Measurements from ENCODE around the gene NECTIN1. TPM values are rescaled to one million over a fixed set of nuclear protein-coding genes. Genes with fewer than 3 reads are reported as not detected.

Gene NECTIN1
- total RNA-seq, 6 donors from 2014 or later = 1.4 to 12.6 (median 7.6) TPM

- ATAC-seq (ENCODE audit: low FRiP score in 2 of 2) (no peak), DNase-seq (no peak)
- Histone ChIP-seq H3K4me3 (no peak overlapping the region), H3K27me3 (no peaks in the 10 kb centered on the region), H3K27ac (no peak overlapping the region), H3K4me1 (peaks cover 8 to 32% (median 14%) of the 10 kb centered on the region in 4 donors), H3K9me3 (no peaks in the 10 kb centered on the region), H3K36me3 (no peaks in the 10 kb centered on the region)
- no peak for TF ChIP-seq EP300 (IDR thresholded peaks at IDR 0.05)
- TF ChIP-seq, protein P1, sequence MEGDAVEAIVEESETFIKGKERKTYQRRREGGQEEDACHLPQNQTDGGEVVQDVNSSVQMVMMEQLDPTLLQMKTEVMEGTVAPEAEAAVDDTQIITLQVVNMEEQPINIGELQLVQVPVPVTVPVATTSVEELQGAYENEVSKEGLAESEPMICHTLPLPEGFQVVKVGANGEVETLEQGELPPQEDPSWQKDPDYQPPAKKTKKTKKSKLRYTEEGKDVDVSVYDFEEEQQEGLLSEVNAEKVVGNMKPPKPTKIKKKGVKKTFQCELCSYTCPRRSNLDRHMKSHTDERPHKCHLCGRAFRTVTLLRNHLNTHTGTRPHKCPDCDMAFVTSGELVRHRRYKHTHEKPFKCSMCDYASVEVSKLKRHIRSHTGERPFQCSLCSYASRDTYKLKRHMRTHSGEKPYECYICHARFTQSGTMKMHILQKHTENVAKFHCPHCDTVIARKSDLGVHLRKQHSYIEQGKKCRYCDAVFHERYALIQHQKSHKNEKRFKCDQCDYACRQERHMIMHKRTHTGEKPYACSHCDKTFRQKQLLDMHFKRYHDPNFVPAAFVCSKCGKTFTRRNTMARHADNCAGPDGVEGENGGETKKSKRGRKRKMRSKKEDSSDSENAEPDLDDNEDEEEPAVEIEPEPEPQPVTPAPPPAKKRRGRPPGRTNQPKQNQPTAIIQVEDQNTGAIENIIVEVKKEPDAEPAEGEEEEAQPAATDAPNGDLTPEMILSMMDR (IDR thresholded peaks at IDR 0.05) = no peak
- TF ChIP-seq POLR2A (IDR thresholded peaks at IDR 0.05) = no peak
- no peak for TF ChIP-seq POLR2AphosphoS5 (IDR thresholded peaks at IDR 0.05)
- 66 to 79% methylated on average over 13 to 15 of the region's 15 CpGs for WGBS, 2 donors
These were observed 41.5 kb downstream of the NECTIN1 start for GRCh38 chr11:119687373-119688046.

GRCh38 chr11:119686177-119686882, 42.7 kb downstream of the NECTIN1 start:
- DNase-seq = peak in 1 of 2 donors; percentile 43
- Histone ChIP-seq H3K36me3 (no peaks in the 10 kb centered on the region), H3K4me3 (no peak overlapping the region), H3K4me1 (peaks cover 8 to 34% (median 17%) of the 10 kb centered on the region in 4 donors), H3K9me3 (no peaks in the 10 kb centered on the region), H3K27ac (no peak overlapping the region), H3K27me3 (no peaks in the 10 kb centered on the region)
- TF ChIP-seq POLR2A (IDR thresholded peaks at IDR 0.05) = no peak
- TF ChIP-seq, protein P1 (IDR thresholded peaks at IDR 0.05) = no peak
- no peak for TF ChIP-seq POLR2AphosphoS5 (IDR thresholded peaks at IDR 0.05)
- peak in 1 of 4 donors; percentile 12 for TF ChIP-seq EP300 (IDR thresholded peaks at IDR 0.05)
- WGBS, 2 donors = 61 to 82% methylated on average over 19 of the region's 19 CpGs
- ATAC-seq (ENCODE audit: low FRiP score in 2 of 2) = no peak

- H3K27ac ChIP-seq = no peak overlapping the region
- WGBS, 2 donors = 90 to 95% methylated on average over 7 to 13 of the region's 13 CpGs
- H3K4me1 ChIP-seq = peaks cover 8 to 38% (median 27%) of the 10 kb centered on the region in 4 donors
- H3K36me3 ChIP-seq = no peaks in the 10 kb centered on the region
- no peak for ATAC-seq (ENCODE audit: low FRiP score in 2 of 2)
- H3K27me3 ChIP-seq = no peaks in the 10 kb centered on the region
- H3K4me3 ChIP-seq = no peak overlapping the region
- TF ChIP-seq POLR2AphosphoS5 (IDR thresholded peaks at IDR 0.05) (no peak), EP300 (IDR thresholded peaks at IDR 0.05) (no peak), POLR2A (IDR thresholded peaks at IDR 0.05) (no peak)
- TF ChIP-seq, protein P1 (IDR thresholded peaks at IDR 0.05) = no peak
- DNase-seq = no peak
- H3K9me3 ChIP-seq = no peaks in the 10 kb centered on the region
These were observed 43.8 kb downstream of the NECTIN1 start for GRCh38 chr11:119685111-119685746.

- Histone ChIP-seq H3K27me3 (no peaks in the 10 kb centered on the region), H3K36me3 (no peaks in the 10 kb centered on the region), H3K4me1 (peaks cover 8 to 38% (median 27%) of the 10 kb centered on the region in 4 donors), H3K4me3 (no peak overlapping the region), H3K9me3 (no peaks in the 10 kb centered on the region), H3K27ac (no peak overlapping the region)
- ATAC-seq (ENCODE audit: low FRiP score in 2 of 2) (peak in 1 of 2 donors; percentile 13), DNase-seq (peak in 1 of 2 donors; percentile 48)
- 20 to 57% methylated on average over 1 to 15 of the region's 15 CpGs for WGBS, 2 donors
- TF ChIP-seq, protein P1 (IDR thresholded peaks at IDR 0.05) = no peak
- no peak for TF ChIP-seq EP300 (IDR thresholded peaks at IDR 0.05)
- TF ChIP-seq POLR2A (IDR thresholded peaks at IDR 0.05) = no peak
- no peak for TF ChIP-seq POLR2AphosphoS5 (IDR thresholded peaks at IDR 0.05)
These were observed 44.5 kb downstream of the NECTIN1 start for GRCh38 chr11:119684361-119685110.

Data from upper lobe of left lung (tissue), 6 donors.